Testis (tissue), 3 donors: ENCODE measurements around the gene ZNF487. TPM values are rescaled to one million over a fixed set of nuclear protein-coding genes. Genes with fewer than 3 reads are reported as not detected.

Experiments used
- DNase-seq: peaks from one replicate; pipeline ENCODE4 v3.0.0-alpha.2; 2019
- H3K27ac ChIP-seq, 2 donors: fragments of 200-600 bp; sonication (generic); one replicate each; pipeline ENCODE4 v1.5.1; 2019
- H3K27me3 ChIP-seq: fragments of 200-600 bp; sonication (generic); one replicate; pipeline ENCODE4 v1.5.1; 2019
- H3K36me3 ChIP-seq: fragments of 200-600 bp; sonication (generic); one replicate; pipeline ENCODE4 v1.5.1; 2017; ENCODE audit warnings: low read depth; ENCODE audit errors: missing control alignments
- H3K4me1 ChIP-seq: fragments of 200-600 bp; sonication (generic); one replicate; pipeline ENCODE4 v1.5.1; 2019
- H3K4me3 ChIP-seq, 2 donors: fragments of 200-600 bp; sonication (generic); one replicate each; pipeline ENCODE4 v1.5.1; 2017 to 2019
- H3K9me3 ChIP-seq: fragments of 200-600 bp; sonication (generic); one replicate; pipeline ENCODE4 v1.5.1; 2017
- CTCF ChIP-seq, 3 experiments: fragments of 450-650 bp in 2 of 3; fragments of 200-600 bp in 1 of 3; sonication (generic) in 1 of 3; IDR thresholded peaks; one replicate each; pipeline ENCODE4 v1.5.1; 2016 to 2019; ENCODE audit warnings: antibody characterized with exemption in 3 of 3, mild to moderate bottlenecking in 2 of 3, moderate library complexity in 1 of 3
- POLR2A ChIP-seq: fragments of 450-650 bp; IDR thresholded peaks from one replicate; pipeline ENCODE4 v1.6.1; 2017; ENCODE audit warnings: antibody characterized with exemption, mild to moderate bottlenecking, moderate library complexity
- WGBS, 2 donors: methylation state at CpG; one replicate each; pipeline ENCODE4 v1.1.5; 2018; 5-methylcytosine and 5-hydroxymethylcytosine counted together
- intact Hi-C: fragments of 100-400 bp; cut with DNase I; formaldehyde crosslinking; loops from one replicate; pipeline ENCODE4 v1.15.1; 2023; ENCODE audit warnings: low total_unique reads
- polyA plus RNA-seq: library from polyadenylated mRNA; stranded (reverse); fragments of 350-450 nt; fragmentation: Illumina TruSeq; extraction: RNeasy Lipid Tissue Mini Kit (QIAGEN cat#74804); gene quantifications from one replicate; pipeline ENCODE4 v1.2.3, GENCODE V29; 2014; ENCODE audit warnings: low read depth, low replicate concordance; ENCODE audit not compliant: insufficient read depth
- total RNA-seq, 2 donors: library from RNA; depleted of rRNA; stranded (reverse); fragments of >200 nt; gene quantifications; one replicate each; pipeline ENCODE4 v1.2.3, GENCODE V29; 2016

Gene ZNF487
- total and polyA plus RNA-seq, 3 donors from 2014 or later, result 22.8 to 46.2 (median 43.1) TPM

GRCh38 chr10:43430926-43431663, 5.8 kb upstream of the ZNF487 start:
- Histone ChIP-seq H3K27me3 (no peaks in the 10 kb centered on the region), H3K36me3 (no peaks in the 10 kb centered on the region), H3K27ac (no peak overlapping the region), H3K4me1 (no peaks in the 10 kb centered on the region), H3K9me3 (no peaks in the 10 kb centered on the region), H3K4me3 (no peak overlapping the region)
- DNase-seq, result no peak
- no peak for TF ChIP-seq CTCF (IDR thresholded peaks at IDR 0.05)
- TF ChIP-seq POLR2A, result no peak
- 88 to 92% methylated on average over 8 of the region's 8 CpGs for WGBS, 2 donors
- intact Hi-C loops, result no loop called here

GRCh38 chr10:43437141-43437870, 395 bp downstream of the ZNF487 start:
- Histone ChIP-seq H3K27ac (peak overlapping the region; percentile 97), H3K36me3 (no peaks in the 10 kb centered on the region), H3K27me3 (no peaks in the 10 kb centered on the region), H3K4me3 (peak overlapping the region; percentile 72 to 75), H3K4me1 (no peaks in the 10 kb centered on the region), H3K9me3 (no peaks in the 10 kb centered on the region)
- intact Hi-C loops, result no loop called here
- no peak for DNase-seq
- 4 to 9% methylated on average over 11 to 27 of the region's 30 CpGs for WGBS, 2 donors
- no peak for TF ChIP-seq CTCF (IDR thresholded peaks at IDR 0.05)
- TF ChIP-seq POLR2A, result no peak

- 87 to 93% methylated on average over 5 of the region's 5 CpGs for WGBS, 2 donors
- TF ChIP-seq CTCF (IDR thresholded peaks at IDR 0.05), result no peak
- TF ChIP-seq POLR2A, result no peak
- no peak overlapping the region for H3K4me3 ChIP-seq
- no peaks in the 10 kb centered on the region for H3K9me3 ChIP-seq
- H3K27ac ChIP-seq, result no peak overlapping the region
- intact Hi-C loops, result no loop called here
- no peak for DNase-seq
- H3K27me3 ChIP-seq, result no peaks in the 10 kb centered on the region
- H3K36me3 ChIP-seq, result no peaks in the 10 kb centered on the region
- H3K4me1 ChIP-seq, result no peaks in the 10 kb centered on the region
Observed at GRCh38 chr10:43440463-43441134, 3.7 kb downstream of the ZNF487 start.

GRCh38 chr10:43444323-43444722, 7.4 kb downstream of the ZNF487 start:
- DNase-seq, result no peak
- Histone ChIP-seq H3K27me3 (no peaks in the 10 kb centered on the region), H3K4me1 (no peaks in the 10 kb centered on the region), H3K36me3 (no peaks in the 10 kb centered on the region), H3K9me3 (no peaks in the 10 kb centered on the region), H3K4me3 (no peak overlapping the region), H3K27ac (no peak overlapping the region)
- TF ChIP-seq CTCF (IDR thresholded peaks at IDR 0.05) (no peak), POLR2A (no peak)
- intact Hi-C loops, result no loop called here
- 86 to 87% methylated on average over 7 of the region's 7 CpGs for WGBS, 2 donors
